ENCODE results near the gene PHLDA3.

PHLDA3 gene

DNA sequence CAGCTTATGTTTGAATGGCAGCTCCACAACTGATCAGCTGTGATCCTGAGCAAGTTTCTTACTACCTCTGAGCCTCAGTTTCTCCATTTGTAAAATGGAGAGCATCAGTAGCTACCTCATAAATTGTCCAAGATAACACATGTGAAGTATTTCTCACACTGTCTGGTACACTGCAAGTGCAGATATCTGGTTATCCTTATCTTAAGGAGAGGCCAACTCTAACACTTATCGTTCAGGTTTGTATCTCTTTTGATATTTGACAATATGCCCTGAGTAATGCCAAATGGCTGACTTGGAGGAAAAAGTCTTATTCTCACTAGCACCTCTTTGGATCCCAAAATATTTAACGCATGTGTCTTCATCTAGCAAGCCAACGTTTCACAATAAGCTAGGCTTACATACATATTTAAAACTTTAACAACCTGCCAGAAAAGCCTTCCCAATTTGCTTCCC lies 35.2 kb upstream of the PHLDA3 start:
- Histone ChIP-seq H3K27ac (ENCODE audit: low read length) (no peak overlapping the region), H3K36me3 (ENCODE audit: control insufficient read depth, insufficient read depth, low read length) (no peaks in the 10 kb centered on the region; the same call in 1 of the 2 replicates), H3K4me3 (ENCODE audit: low read length) (no peak overlapping the region), H3K9me3 (ENCODE audit: control insufficient read depth, insufficient read depth, low read length) (no peaks in the 10 kb centered on the region), H3K27me3 (ENCODE audit: control insufficient read depth, insufficient read depth, low read length) (peaks cover 3% of the 10 kb centered on the region; the same call in 1 of the 2 replicates), H3K4me1 (ENCODE audit: control insufficient read depth, insufficient read depth, low read length) (peaks cover 17% of the 10 kb centered on the region)
- no CpG with 5 or more reads among the region's 3 CpGs for whole genome bisulfite sequencing (ENCODE audit: insufficient coverage, insufficient read length)
- no peak for DNase-seq (ENCODE audit: low read depth, low spot score)

DNA sequence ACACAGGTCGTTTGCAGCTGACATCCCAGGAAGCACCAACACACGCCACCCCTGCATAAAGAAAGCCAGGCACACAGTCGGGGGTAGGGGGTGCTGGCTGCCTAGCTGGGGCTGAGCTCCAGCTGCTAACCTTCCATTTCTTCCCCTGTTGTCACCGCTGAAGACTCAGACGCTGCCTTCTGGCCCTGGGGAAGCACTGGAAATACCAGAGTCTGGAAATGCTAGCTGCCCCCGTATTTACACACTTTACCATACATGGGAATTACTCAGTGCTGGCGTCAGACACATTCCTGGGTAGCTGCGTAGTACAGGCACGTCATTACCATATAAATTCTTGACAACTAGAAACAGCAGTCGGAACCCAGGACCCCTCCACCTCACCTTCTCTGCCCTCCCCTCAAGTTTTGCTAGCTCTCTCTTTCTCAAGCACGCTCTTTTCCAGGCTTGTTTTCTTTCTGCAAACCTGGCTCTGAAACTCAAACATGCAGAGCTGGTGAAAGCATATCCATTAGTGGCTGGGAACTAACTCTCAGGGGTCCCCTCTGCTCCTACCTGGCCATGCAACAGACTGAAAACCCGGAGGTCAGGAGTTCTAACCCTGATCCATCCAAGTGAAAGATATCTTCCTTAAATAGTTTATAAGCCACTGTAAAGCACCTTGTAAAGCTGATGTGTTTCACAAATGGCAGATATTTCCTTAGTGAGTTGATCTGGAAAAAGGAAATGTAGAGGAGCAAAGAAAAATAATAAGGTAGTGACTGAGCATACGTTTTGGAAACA lies 34.6 kb upstream of the PHLDA3 start:
- Histone ChIP-seq H3K27me3 (ENCODE audit: control insufficient read depth, insufficient read depth, low read length) (peaks cover 3% of the 10 kb centered on the region; the same call in 1 of the 2 replicates), H3K27ac (ENCODE audit: low read length) (no peak overlapping the region), H3K9me3 (ENCODE audit: control insufficient read depth, insufficient read depth, low read length) (no peaks in the 10 kb centered on the region), H3K4me1 (ENCODE audit: control insufficient read depth, insufficient read depth, low read length) (peaks cover 17% of the 10 kb centered on the region), H3K36me3 (ENCODE audit: control insufficient read depth, insufficient read depth, low read length) (no peaks in the 10 kb centered on the region; the same call in 1 of the 2 replicates), H3K4me3 (ENCODE audit: low read length) (no peak overlapping the region)
- DNase-seq (ENCODE audit: low read depth, low spot score) = no peak
- no CpG with 5 or more reads among the region's 13 CpGs for WGBS (ENCODE audit: insufficient coverage, insufficient read length)

DNA sequence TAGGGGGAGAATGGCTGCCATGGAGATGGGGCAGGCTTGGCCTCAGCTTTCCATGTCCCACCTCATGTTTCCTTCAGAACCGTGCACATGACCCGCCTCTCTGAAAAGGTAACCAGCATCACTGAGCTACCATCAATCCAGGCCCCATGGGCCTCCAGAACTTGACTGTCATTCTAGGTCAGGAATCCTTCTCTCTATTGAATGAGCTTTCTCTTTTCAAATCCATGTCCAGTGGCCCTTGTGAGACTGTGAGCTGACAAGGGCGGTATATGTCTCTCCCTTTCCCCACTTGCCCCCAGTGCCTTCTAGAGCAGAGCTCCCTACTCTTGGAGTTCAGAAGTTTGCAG lies 33.5 kb upstream of the PHLDA3 start:
- peaks cover 3% of the 10 kb centered on the region; the same call in 1 of the 2 replicates for H3K27me3 ChIP-seq (ENCODE audit: control insufficient read depth, insufficient read depth, low read length)
- DNase-seq (ENCODE audit: low read depth, low spot score) = no peak
- no peaks in the 10 kb centered on the region for H3K9me3 ChIP-seq (ENCODE audit: control insufficient read depth, insufficient read depth, low read length)
- H3K4me1 ChIP-seq (ENCODE audit: control insufficient read depth, insufficient read depth, low read length) = peaks cover 17% of the 10 kb centered on the region
- no CpG with 5 or more reads among the region's 3 CpGs for WGBS (ENCODE audit: insufficient coverage, insufficient read length)
- H3K27ac ChIP-seq (ENCODE audit: low read length) = no peak overlapping the region
- H3K4me3 ChIP-seq (ENCODE audit: low read length) = no peak overlapping the region
- no peaks in the 10 kb centered on the region; the same call in 1 of the 2 replicates for H3K36me3 ChIP-seq (ENCODE audit: control insufficient read depth, insufficient read depth, low read length)

DNA sequence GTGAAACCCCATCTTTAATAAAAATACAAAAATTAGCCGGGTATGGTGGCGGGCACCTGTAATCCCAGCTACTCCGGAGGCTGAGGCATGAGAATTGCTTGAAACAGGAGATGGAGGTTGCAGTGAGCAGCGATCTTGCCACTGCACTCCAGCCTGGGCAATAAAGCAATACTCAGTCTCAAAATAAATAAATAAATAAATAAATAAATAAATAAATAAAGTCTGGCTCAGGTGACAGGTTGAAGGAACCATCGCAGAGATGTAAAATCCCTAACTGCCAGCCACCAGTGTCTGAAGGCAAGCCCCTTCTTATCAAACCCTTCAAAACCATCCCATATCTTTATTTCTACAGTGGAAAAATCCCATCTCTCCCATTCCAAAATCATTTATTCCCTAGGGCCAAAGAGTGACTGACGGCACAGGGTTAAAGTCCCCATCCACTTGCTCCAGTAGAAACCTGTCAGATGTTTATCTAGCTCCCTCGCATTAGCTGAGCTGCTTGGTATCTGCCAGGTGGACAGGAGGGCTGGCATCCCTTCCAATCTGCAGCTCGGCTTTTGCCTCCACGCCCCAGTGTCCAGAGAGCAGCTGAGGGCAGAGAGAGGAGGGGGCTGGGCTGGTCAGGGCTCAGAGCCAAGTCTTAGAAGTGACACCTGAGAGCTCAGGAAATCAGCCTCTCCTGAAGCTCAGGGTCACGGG lies 33.0 kb upstream of the PHLDA3 start:
- H3K4me3 ChIP-seq (ENCODE audit: low read length) = no peak overlapping the region
- no peaks in the 10 kb centered on the region; the same call in 1 of the 2 replicates for H3K27me3 ChIP-seq (ENCODE audit: control insufficient read depth, insufficient read depth, low read length)
- H3K27ac ChIP-seq (ENCODE audit: low read length) = no peak overlapping the region
- no peak for DNase-seq (ENCODE audit: low read depth, low spot score)
- H3K9me3 ChIP-seq (ENCODE audit: control insufficient read depth, insufficient read depth, low read length) = no peaks in the 10 kb centered on the region
- H3K4me1 ChIP-seq (ENCODE audit: control insufficient read depth, insufficient read depth, low read length) = peaks cover 17% of the 10 kb centered on the region
- no CpG with 5 or more reads among the region's 10 CpGs for WGBS (ENCODE audit: insufficient coverage, insufficient read length)
- H3K36me3 ChIP-seq (ENCODE audit: control insufficient read depth, insufficient read depth, low read length) = no peaks in the 10 kb centered on the region; the same call in 1 of the 2 replicates

DNA sequence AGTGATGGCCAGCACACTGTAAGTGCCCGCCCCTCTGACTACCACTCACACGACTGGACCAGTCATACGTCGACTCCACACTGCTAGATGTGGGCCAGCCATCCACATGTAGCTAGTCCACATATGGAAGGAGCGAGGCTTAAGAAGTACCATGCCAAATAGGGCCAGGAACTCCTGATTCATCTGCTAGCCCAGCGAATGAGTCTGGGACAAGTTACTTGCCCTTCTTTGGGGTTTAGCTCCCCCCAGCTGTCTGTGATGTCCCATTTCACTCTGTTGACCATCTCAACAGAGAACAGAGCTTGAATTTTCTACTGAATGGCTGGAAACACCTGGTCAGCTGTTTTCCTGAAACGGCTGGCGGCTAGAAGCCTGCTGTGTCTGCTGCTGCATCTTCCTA lies 32.2 kb upstream of the PHLDA3 start:
- Histone ChIP-seq H3K27ac (ENCODE audit: low read length) (no peak overlapping the region), H3K9me3 (ENCODE audit: control insufficient read depth, insufficient read depth, low read length) (no peaks in the 10 kb centered on the region), H3K4me3 (ENCODE audit: low read length) (no peak overlapping the region), H3K27me3 (ENCODE audit: control insufficient read depth, insufficient read depth, low read length) (no peaks in the 10 kb centered on the region), H3K4me1 (ENCODE audit: control insufficient read depth, insufficient read depth, low read length) (peaks cover 16% of the 10 kb centered on the region; the same call in 1 of the 2 replicates), H3K36me3 (ENCODE audit: control insufficient read depth, insufficient read depth, low read length) (no peaks in the 10 kb centered on the region)
- WGBS (ENCODE audit: insufficient coverage, insufficient read length) = no CpG with 5 or more reads among the region's 8 CpGs
- DNase-seq (ENCODE audit: low read depth, low spot score) = no peak

DNA sequence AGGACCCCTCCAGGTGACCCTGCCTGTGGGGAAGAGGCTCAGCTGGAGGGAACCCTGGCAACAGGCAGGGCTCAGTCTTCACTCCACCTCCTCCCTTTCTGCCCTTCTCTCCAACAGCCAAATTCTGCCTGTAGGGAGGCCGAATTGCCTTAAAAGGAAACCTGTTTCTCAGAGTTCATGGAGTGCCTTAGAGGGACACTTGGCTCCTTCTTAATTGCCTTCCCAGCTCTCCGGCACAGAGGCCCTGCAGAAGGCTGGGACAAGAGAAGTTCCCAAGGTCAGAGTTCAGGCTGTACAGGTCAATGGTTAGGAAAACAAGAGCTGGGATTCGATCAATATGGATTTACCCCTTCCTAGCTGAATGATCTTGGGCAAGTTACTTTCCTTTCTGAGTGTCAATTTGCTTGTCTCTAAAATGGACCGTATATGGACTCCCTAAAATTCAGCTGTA lies 31.7 kb upstream of the PHLDA3 start:
- Histone ChIP-seq H3K36me3 (ENCODE audit: control insufficient read depth, insufficient read depth, low read length) (no peaks in the 10 kb centered on the region), H3K4me3 (ENCODE audit: low read length) (no peak overlapping the region), H3K4me1 (ENCODE audit: control insufficient read depth, insufficient read depth, low read length) (peaks cover 16% of the 10 kb centered on the region; the same call in 1 of the 2 replicates), H3K27me3 (ENCODE audit: control insufficient read depth, insufficient read depth, low read length) (no peaks in the 10 kb centered on the region), H3K27ac (ENCODE audit: low read length) (no peak overlapping the region), H3K9me3 (ENCODE audit: control insufficient read depth, insufficient read depth, low read length) (no peaks in the 10 kb centered on the region)
- no CpG with 5 or more reads among the region's 4 CpGs for WGBS (ENCODE audit: insufficient coverage, insufficient read length)
- DNase-seq (ENCODE audit: low read depth, low spot score) = no peak

DNA sequence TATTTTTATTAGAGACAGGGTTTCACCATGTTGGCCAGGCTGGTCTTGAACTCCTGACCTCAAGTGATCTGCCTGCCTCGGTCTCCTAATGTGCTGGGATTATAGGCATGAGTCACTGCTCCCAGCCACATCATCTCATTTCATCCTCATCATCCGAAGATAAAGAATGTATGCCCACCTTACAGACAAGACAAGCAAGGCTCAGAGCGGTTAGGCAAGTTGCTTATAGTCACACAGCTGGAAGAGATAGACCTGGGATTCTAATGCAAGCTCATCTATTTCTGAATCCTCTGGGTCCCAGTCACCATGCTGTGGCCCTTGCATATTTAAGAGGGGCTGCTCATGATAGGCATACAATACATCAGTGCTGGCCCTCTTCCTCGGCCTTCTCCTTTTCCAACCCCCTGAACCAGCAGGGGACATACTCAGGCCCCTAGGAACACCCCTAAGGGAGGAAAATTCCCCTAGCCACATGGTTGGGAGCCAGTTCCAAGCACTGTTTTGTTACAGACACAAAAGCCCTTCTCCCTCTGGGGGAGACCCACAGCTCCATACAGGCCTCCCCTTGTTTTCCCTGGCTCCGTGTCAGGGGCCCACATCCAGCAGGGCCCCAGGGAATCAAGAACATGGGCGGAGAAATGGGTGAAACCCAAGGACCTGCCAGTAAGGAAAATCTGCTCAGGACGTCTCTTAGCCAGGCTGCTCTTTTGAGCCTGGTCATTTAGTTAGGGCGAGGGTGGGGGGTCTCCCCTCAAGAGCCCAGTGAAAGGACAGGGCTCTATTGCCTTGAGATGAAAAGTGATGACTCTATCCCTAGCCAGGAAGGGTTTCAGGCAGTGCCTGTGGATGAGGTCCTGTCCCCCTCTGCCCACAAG lies 31.0 kb upstream of the PHLDA3 start:
- H3K27ac ChIP-seq (ENCODE audit: low read length) = no peak overlapping the region
- H3K27me3 ChIP-seq (ENCODE audit: control insufficient read depth, insufficient read depth, low read length) = no peaks in the 10 kb centered on the region
- no peaks in the 10 kb centered on the region for H3K36me3 ChIP-seq (ENCODE audit: control insufficient read depth, insufficient read depth, low read length)
- H3K4me1 ChIP-seq (ENCODE audit: control insufficient read depth, insufficient read depth, low read length) = peaks cover 16% of the 10 kb centered on the region; the same call in 1 of the 2 replicates
- no peak overlapping the region for H3K4me3 ChIP-seq (ENCODE audit: low read length)
- WGBS (ENCODE audit: insufficient coverage, insufficient read length) = no CpG with 5 or more reads among the region's 8 CpGs
- no peak for DNase-seq (ENCODE audit: low read depth, low spot score)
- H3K9me3 ChIP-seq (ENCODE audit: control insufficient read depth, insufficient read depth, low read length) = no peaks in the 10 kb centered on the region

DNA sequence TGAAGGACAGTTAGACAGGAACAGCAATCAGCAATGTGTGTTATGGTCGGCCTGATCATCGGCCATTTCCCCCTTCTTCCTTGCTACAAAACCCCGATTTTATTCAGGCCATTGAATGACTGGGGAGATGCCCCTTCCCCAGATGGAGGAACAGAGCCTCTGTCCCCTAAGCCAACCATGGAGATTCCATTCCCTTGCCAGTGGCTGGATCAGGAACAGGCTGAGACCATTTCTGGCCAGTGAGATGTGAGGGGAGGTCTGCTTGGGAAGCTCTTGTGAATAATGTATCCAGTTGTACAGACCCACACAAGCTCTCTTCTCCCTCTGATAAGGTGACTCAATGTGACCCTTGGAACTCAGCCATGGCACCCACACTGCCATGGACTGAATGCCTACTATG lies 30.2 kb upstream of the PHLDA3 start:
- Histone ChIP-seq H3K4me1 (ENCODE audit: control insufficient read depth, insufficient read depth, low read length) (peaks cover 17% of the 10 kb centered on the region), H3K4me3 (ENCODE audit: low read length) (no peak overlapping the region), H3K36me3 (ENCODE audit: control insufficient read depth, insufficient read depth, low read length) (no peaks in the 10 kb centered on the region), H3K27ac (ENCODE audit: low read length) (no peak overlapping the region), H3K9me3 (ENCODE audit: control insufficient read depth, insufficient read depth, low read length) (no peaks in the 10 kb centered on the region), H3K27me3 (ENCODE audit: control insufficient read depth, insufficient read depth, low read length) (no peaks in the 10 kb centered on the region)
- no peak for DNase-seq (ENCODE audit: low read depth, low spot score)
- no CpG with 5 or more reads among the region's 3 CpGs for WGBS (ENCODE audit: insufficient coverage, insufficient read length)

DNA sequence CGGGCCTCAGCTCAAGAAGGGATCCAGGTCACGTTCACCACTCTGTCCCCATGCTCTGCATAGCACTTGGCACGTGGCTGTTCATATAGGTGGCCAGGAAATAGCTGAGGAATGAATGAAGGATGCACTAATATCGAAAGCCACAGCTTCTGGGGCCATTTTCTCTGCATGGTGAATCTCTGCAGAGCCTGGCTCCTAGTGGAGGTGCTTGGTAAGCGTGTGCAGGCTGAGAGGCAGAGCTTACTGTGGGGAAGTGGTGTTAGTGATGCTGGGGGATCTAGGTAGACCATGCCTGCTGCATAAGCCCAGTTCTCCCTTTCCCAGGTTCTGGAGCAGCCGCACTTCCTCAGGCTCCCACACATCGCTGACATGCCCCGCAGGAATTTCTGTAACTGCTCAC lies 29.6 kb upstream of the PHLDA3 start:
- Histone ChIP-seq H3K27ac (ENCODE audit: low read length) (no peak overlapping the region), H3K4me3 (ENCODE audit: low read length) (no peak overlapping the region), H3K4me1 (ENCODE audit: control insufficient read depth, insufficient read depth, low read length) (peaks cover 17% of the 10 kb centered on the region), H3K27me3 (ENCODE audit: control insufficient read depth, insufficient read depth, low read length) (no peaks in the 10 kb centered on the region), H3K9me3 (ENCODE audit: control insufficient read depth, insufficient read depth, low read length) (no peaks in the 10 kb centered on the region), H3K36me3 (ENCODE audit: control insufficient read depth, insufficient read depth, low read length) (no peaks in the 10 kb centered on the region)
- no CpG with 5 or more reads among the region's 8 CpGs for WGBS (ENCODE audit: insufficient coverage, insufficient read length)
- DNase-seq (ENCODE audit: low read depth, low spot score) = no peak

DNA sequence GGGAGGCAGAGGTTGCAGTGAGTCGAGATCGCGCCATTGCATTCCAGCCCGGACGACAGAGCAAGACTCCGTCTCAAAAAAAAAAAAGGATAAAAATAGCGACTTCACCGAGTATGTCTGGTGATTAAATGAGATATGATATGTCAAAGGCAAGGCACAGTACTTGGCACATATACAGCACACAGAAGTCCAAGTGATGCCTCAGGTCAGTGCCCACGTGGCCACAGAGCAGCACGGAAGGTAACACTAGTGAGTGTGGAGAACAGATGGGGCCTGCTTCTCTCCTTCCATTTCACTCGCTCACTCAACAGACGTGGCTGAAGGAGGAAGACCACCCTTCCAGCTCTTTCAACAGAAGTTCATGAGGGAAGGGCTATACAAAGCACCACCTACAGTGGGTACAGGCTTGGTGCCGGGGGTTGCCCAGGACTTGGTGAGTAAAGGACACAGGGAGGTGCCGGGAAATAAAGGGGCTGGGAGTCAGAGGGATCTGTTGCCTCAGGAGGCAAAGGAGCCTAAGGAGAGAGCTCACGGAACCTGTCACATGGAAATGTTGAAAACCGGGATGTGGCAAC lies 29.0 kb upstream of the PHLDA3 start:
- Histone ChIP-seq H3K36me3 (ENCODE audit: control insufficient read depth, insufficient read depth, low read length) (no peaks in the 10 kb centered on the region), H3K9me3 (ENCODE audit: control insufficient read depth, insufficient read depth, low read length) (no peaks in the 10 kb centered on the region), H3K4me3 (ENCODE audit: low read length) (no peak overlapping the region), H3K4me1 (ENCODE audit: control insufficient read depth, insufficient read depth, low read length) (peaks cover 14% of the 10 kb centered on the region), H3K27ac (ENCODE audit: low read length) (no peak overlapping the region), H3K27me3 (ENCODE audit: control insufficient read depth, insufficient read depth, low read length) (no peaks in the 10 kb centered on the region)
- DNase-seq (ENCODE audit: low read depth, low spot score) = no peak
- WGBS (ENCODE audit: insufficient coverage, insufficient read length) = no CpG with 5 or more reads among the region's 16 CpGs

Measured in iPS DF 6.9 (cell line).